ENCODE measurements around the gene GNLY.

GNLY gene

GRCh38 chr2:85678377-85678776 is 15.8 kb upstream of the GNLY start:
- DNase-seq (ENCODE audit: low read depth) = no peak
- no peak for TF ChIP-seq CTCF (IDR thresholded peaks at IDR 0.05; ENCODE audit: insufficient read depth, low read depth, low read length, missing control alignments)
- no peak overlapping the region for H3K4me3 ChIP-seq (ENCODE audit: low read length)

DNA sequence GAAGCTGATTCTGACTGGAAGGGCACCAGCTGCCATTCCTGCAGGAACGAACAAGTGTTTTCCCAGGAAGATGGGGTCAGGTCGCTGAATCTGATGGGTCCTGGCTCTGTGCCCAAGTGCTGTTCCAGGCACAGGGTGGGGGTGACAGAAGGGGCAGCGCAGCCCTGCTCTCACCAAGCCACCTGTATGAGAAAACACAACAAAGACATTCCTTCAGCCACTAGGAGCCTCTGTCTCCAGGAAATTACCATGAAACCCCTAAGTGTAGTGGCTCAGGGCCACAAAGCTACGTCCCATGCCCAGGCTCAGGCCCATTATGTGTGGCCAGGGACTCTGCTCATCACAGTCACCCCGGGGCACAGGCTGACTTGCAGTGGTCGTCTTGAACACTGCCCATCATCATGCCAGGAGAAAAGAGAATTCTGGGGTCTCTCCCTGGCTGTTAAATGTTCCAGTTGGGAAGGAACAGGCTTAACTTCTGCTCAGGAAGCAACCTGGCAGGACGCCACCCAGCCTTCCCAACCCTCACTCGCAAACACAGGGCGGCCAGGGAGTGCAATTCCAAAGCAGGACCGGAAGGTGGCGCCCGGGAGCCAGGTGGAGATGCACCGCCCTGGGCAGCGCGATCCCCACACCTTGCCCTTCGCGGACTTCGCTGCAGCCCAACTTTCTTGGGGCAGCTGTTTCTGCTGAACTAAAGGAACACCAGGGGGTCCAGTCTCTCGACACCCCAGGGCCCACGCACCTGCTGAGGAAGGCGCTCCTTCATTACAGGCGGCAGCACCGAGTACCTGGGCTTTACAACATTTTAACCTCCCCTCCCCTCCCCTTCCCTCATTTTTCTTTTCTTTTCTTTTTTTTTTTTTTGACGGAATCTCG is 15.1 kb upstream of the GNLY start:
- peak; percentile 96 for TF ChIP-seq CTCF (IDR thresholded peaks at IDR 0.05; ENCODE audit: insufficient read depth, low read depth, low read length, missing control alignments)
- DNase-seq (ENCODE audit: low read depth) = peak; percentile 72
- no peak overlapping the region for H3K4me3 ChIP-seq (ENCODE audit: low read length)

GRCh38 chr2:85680707-85681371 is 13.3 kb upstream of the GNLY start:
- H3K4me3 ChIP-seq (ENCODE audit: low read length) = no peak overlapping the region
- TF ChIP-seq CTCF (IDR thresholded peaks at IDR 0.05; ENCODE audit: insufficient read depth, low read depth, low read length, missing control alignments) = no peak
- DNase-seq (ENCODE audit: low read depth) = no peak

DNA sequence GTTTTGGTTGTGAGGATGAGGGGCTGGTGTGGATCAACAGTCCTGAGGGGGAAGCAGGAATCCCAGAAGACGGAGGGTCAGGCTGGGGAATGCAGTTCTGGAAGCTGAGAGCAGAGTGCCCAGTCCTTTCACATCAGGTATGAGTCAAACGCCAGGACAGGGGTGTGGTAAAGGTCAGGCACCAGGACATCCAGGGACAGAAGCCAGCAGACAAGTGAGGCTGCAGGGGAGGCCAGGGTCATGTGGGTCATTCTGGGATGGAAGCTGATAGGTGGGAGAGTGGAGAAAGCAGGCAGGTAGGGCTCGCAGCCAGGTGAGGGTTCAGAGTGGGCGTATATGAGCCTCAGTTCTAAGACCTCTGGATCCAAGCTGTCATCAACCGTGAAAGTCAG is 12.8 kb upstream of the GNLY start:
- H3K4me3 ChIP-seq (ENCODE audit: low read length) = no peak overlapping the region
- TF ChIP-seq CTCF (IDR thresholded peaks at IDR 0.05; ENCODE audit: insufficient read depth, low read depth, low read length, missing control alignments) = no peak
- no peak for DNase-seq (ENCODE audit: low read depth)

- H3K4me3 ChIP-seq (ENCODE audit: low read length) = no peak overlapping the region
- no peak for TF ChIP-seq CTCF (IDR thresholded peaks at IDR 0.05; ENCODE audit: insufficient read depth, low read depth, low read length, missing control alignments)
- DNase-seq (ENCODE audit: low read depth) = no peak
Measured at GRCh38 chr2:85681776-85682175, 12.4 kb upstream of the GNLY start.

DNA sequence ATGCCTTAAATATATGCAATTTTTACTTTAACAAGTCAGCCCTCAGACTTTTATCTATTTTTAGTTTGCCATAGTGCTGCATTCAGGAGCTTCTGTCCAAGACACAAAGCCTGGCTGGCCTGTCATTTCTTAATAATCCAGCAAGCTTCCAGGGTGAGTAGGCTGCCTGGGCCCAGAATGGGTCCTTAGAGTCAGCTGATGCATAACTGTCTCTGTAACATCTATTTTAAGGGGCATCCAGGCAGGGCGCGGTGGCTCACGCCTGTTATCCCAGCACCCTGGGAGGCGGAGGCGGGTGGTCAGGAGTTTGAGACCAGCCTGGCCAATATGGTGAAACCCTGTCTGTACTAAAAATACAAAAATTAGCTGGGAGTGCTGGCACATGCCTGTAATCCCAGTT is 11.8 kb upstream of the GNLY start:
- TF ChIP-seq CTCF (IDR thresholded peaks at IDR 0.05; ENCODE audit: insufficient read depth, low read depth, low read length, missing control alignments) = no peak
- DNase-seq (ENCODE audit: low read depth) = no peak

More for the DNA sequence above, 11.8 kb upstream of the GNLY start:
- no peak overlapping the region for H3K4me3 ChIP-seq (ENCODE audit: low read length)
